Liver (tissue), 9 donors: ENCODE data around the gene PIPOX. TPM values are rescaled to one million over a fixed set of nuclear protein-coding genes. Genes with fewer than 3 reads are reported as not detected.

Source experiments
- DNase-seq: peaks from one replicate; pipeline ENCODE4 v3.0.0-alpha.2; 2017; ENCODE audit warnings: low spot score
- H3K27ac ChIP-seq, 2 donors: one replicate each; pipeline ENCODE4 v1.7.0; 2013; ENCODE audit warnings: inconsistent platforms in 2 of 2, low read length in 2 of 2, control low read depth in 1 of 2, low read depth in 1 of 2, mild to moderate bottlenecking in 1 of 2
- H3K27me3 ChIP-seq, 4 donors: one replicate each; pipeline versions ENCODE4 v1.6.1 to v1.7.0; 2013; ENCODE audit warnings: low read length in 3 of 4, inconsistent platforms in 1 of 4, mild to moderate bottlenecking in 1 of 4, moderate library complexity in 1 of 4; ENCODE audit not compliant: control insufficient read depth in 4 of 4, insufficient read depth in 4 of 4
- H3K36me3 ChIP-seq, 4 donors: one replicate each; pipeline versions ENCODE4 v1.6.1 to v1.7.0; 2013; ENCODE audit warnings: low read length in 3 of 4, mild to moderate bottlenecking in 3 of 4, low read depth in 1 of 4, moderate library complexity in 1 of 4; ENCODE audit not compliant: control insufficient read depth in 4 of 4, insufficient read depth in 3 of 4
- H3K4me1 ChIP-seq, 4 donors: one replicate each; pipeline versions ENCODE4 v1.6.1 to v1.7.0; 2013; ENCODE audit warnings: low read length in 3 of 4, mild to moderate bottlenecking in 3 of 4, moderate library complexity in 1 of 4; ENCODE audit not compliant: control insufficient read depth in 4 of 4, insufficient read depth in 4 of 4
- H3K4me3 ChIP-seq, 3 donors: one replicate each; pipeline versions ENCODE4 v1.6.1 to v1.7.0; 2013; ENCODE audit warnings: low read length in 3 of 3, control low read depth in 1 of 3, low read depth in 1 of 3, mild to moderate bottlenecking in 1 of 3
- H3K9ac ChIP-seq, 2 donors: one replicate each; pipeline ENCODE4 v1.7.0; 2013; ENCODE audit warnings: low read length in 2 of 2, mild to moderate bottlenecking in 2 of 2, moderate library complexity in 2 of 2, control low read depth in 1 of 2, low read depth in 1 of 2
- H3K9me3 ChIP-seq, 4 donors: one replicate each; pipeline versions ENCODE4 v1.6.1 to v1.7.0; 2013; ENCODE audit warnings: low read length in 3 of 4; ENCODE audit not compliant: control insufficient read depth in 4 of 4
- EGR1 ChIP-seq, 2 donors: IDR thresholded peaks; 2 replicates each; pipeline ENCODE4 v1.6.1; 2016 to 2018; ENCODE audit warnings: antibody characterized with exemption in 2 of 2, low read depth in 2 of 2
- FOXA1 ChIP-seq: IDR thresholded peaks from 2 replicates; pipeline ENCODE4 v1.6.1; 2016; ENCODE audit warnings: antibody characterized with exemption
- FOXA2 ChIP-seq: IDR thresholded peaks from 2 replicates; pipeline ENCODE4 v1.6.1; 2016; ENCODE audit warnings: antibody characterized with exemption
- GABPA ChIP-seq, 2 donors: IDR thresholded peaks in 1 of 2; conservative IDR thresholded peaks in 1 of 2; 2 replicates each; pipeline ENCODE4 v1.6.1; 2016; ENCODE audit warnings: antibody characterized with exemption in 2 of 2, mild to moderate bottlenecking in 1 of 2, moderate library complexity in 1 of 2
- HNF4A ChIP-seq, 2 donors: conservative IDR thresholded peaks; 2 replicates each; pipeline ENCODE4 v1.6.1; 2016; ENCODE audit warnings: antibody characterized with exemption in 2 of 2, mild to moderate bottlenecking in 2 of 2
- HNF4G ChIP-seq: IDR thresholded peaks from 2 replicates; pipeline ENCODE4 v1.6.1; 2016; ENCODE audit warnings: antibody characterized with exemption
- NR2F2 ChIP-seq: IDR thresholded peaks from 2 replicates; pipeline ENCODE4 v1.6.1; 2016; ENCODE audit warnings: antibody characterized with exemption
- RAD21 ChIP-seq, 2 donors: IDR thresholded peaks; 2 replicates each; pipeline ENCODE4 v1.6.1; 2016; ENCODE audit warnings: antibody characterized with exemption in 2 of 2, mild to moderate bottlenecking in 2 of 2
- RXRA ChIP-seq, 2 donors: IDR thresholded peaks; 2 replicates each; pipeline ENCODE4 v1.6.1; 2017 to 2018; ENCODE audit warnings: antibody characterized with exemption in 2 of 2, mild to moderate bottlenecking in 1 of 2
- SP1 ChIP-seq: IDR thresholded peaks from 2 replicates; pipeline ENCODE4 v1.6.1; 2018; ENCODE audit warnings: antibody characterized with exemption, mild to moderate bottlenecking
- YY1 ChIP-seq: IDR thresholded peaks from 2 replicates; pipeline ENCODE4 v1.6.1; 2016; ENCODE audit warnings: antibody characterized with exemption, mild to moderate bottlenecking
- ZBTB33 ChIP-seq: IDR thresholded peaks from 2 replicates; pipeline ENCODE4 v1.6.1; 2016; ENCODE audit warnings: antibody characterized with exemption
- WGBS: extraction: QIAGEN DNeasy Blood & Tissue Kit; methylation state at CpG from one replicate; pipeline ENCODE4 v1.1.7; 2013; 5-methylcytosine and 5-hydroxymethylcytosine counted together
- polyA plus RNA-seq, 2 donors: library from polyadenylated mRNA; stranded (reverse) in 1 of 2; unstranded in 1 of 2; fragments of 200-250 nt in 1 of 2; fragments of >200 nt in 1 of 2; fragmentation: Nextera tagmentation in 1 of 2; extraction: Ambion mirVana in 1 of 2; gene quantifications; one replicate each; pipeline versions ENCODE4 v1.2.1 to v1.2.3, GENCODE V29; 2013 to 2015
- total RNA-seq, 2 donors: library from RNA; depleted of rRNA; stranded (reverse); fragments of >200 nt; gene quantifications; one replicate each; pipeline ENCODE4 v1.2.3, GENCODE V29; 2014
- TF ChIP-seq, protein P1 (sequence below): IDR thresholded peaks from 2 replicates; pipeline ENCODE4 v1.6.1; 2016; ENCODE audit warnings: antibody characterized with exemption
- TF ChIP-seq, protein P2 (sequence below): fragments of 150-350 bp; IDR thresholded peaks from 2 replicates; pipeline ENCODE4 v1.5.1; 2017; ENCODE audit warnings: improper control_type of control experiment, low read depth, low read length; ENCODE audit not compliant: missing input control
- TF ChIP-seq, protein P3 (sequence below): IDR thresholded peaks from 2 replicates; pipeline ENCODE4 v1.6.1; 2016; ENCODE audit warnings: antibody characterized with exemption
- donor health status: healthy.
- donor health status: healthy.
- donor health status: healthy.
- donor health status: healthy.
- donor health status: healthy.

Gene PIPOX
- total and polyA plus RNA-seq, 4 donors = 19.3 to 227 (median 158) TPM

GRCh38 chr17:29076722-29077121, 33.8 kb downstream of the PIPOX start (continued):
- TF ChIP-seq ZBTB33 (no peak), FOXA2 (no peak), NR2F2 (no peak), HNF4G (no peak), RXRA (IDR thresholded peaks at IDR 0.05) (no peak)

GRCh38 chr17:29077320-29077719, 34.4 kb downstream of the PIPOX start:
- H3K27me3 ChIP-seq = no peaks in the 10 kb centered on the region
- peaks cover 0 to 4% (median 0%) of the 10 kb centered on the region in 4 donors for H3K4me1 ChIP-seq
- no peak overlapping the region for H3K27ac ChIP-seq
- H3K9me3 ChIP-seq = no peaks in the 10 kb centered on the region
- TF ChIP-seq, protein P1, sequence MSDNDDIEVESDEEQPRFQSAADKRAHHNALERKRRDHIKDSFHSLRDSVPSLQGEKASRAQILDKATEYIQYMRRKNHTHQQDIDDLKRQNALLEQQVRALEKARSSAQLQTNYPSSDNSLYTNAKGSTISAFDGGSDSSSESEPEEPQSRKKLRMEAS = no peak
- TF ChIP-seq NR2F2 = no peak
- TF ChIP-seq GABPA (IDR thresholded peaks at IDR 0.05 in 1 of 2, conservative IDR thresholded peaks at IDR 0.05 in 1 of 2) = no peak
- TF ChIP-seq HNF4G = no peak
- no peak for TF ChIP-seq RAD21 (IDR thresholded peaks at IDR 0.05)
- TF ChIP-seq, protein P2, sequence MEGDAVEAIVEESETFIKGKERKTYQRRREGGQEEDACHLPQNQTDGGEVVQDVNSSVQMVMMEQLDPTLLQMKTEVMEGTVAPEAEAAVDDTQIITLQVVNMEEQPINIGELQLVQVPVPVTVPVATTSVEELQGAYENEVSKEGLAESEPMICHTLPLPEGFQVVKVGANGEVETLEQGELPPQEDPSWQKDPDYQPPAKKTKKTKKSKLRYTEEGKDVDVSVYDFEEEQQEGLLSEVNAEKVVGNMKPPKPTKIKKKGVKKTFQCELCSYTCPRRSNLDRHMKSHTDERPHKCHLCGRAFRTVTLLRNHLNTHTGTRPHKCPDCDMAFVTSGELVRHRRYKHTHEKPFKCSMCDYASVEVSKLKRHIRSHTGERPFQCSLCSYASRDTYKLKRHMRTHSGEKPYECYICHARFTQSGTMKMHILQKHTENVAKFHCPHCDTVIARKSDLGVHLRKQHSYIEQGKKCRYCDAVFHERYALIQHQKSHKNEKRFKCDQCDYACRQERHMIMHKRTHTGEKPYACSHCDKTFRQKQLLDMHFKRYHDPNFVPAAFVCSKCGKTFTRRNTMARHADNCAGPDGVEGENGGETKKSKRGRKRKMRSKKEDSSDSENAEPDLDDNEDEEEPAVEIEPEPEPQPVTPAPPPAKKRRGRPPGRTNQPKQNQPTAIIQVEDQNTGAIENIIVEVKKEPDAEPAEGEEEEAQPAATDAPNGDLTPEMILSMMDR = no peak
- TF ChIP-seq SP1 = no peak
- no peak for TF ChIP-seq EGR1 (IDR thresholded peaks at IDR 0.05; ENCODE audit: low read depth in 2 of 2)
- no peak for TF ChIP-seq YY1
- no peak for TF ChIP-seq HNF4A (conservative IDR thresholded peaks at IDR 0.05)
- no peak overlapping the region for H3K9ac ChIP-seq
- WGBS = 95% methylated on average over 7 of the region's 7 CpGs
- H3K36me3 ChIP-seq = peaks cover 18 to 45% (median 25%) of the 10 kb centered on the region in 4 donors
- no peak overlapping the region for H3K4me3 ChIP-seq
- DNase-seq = no peak

DNA sequence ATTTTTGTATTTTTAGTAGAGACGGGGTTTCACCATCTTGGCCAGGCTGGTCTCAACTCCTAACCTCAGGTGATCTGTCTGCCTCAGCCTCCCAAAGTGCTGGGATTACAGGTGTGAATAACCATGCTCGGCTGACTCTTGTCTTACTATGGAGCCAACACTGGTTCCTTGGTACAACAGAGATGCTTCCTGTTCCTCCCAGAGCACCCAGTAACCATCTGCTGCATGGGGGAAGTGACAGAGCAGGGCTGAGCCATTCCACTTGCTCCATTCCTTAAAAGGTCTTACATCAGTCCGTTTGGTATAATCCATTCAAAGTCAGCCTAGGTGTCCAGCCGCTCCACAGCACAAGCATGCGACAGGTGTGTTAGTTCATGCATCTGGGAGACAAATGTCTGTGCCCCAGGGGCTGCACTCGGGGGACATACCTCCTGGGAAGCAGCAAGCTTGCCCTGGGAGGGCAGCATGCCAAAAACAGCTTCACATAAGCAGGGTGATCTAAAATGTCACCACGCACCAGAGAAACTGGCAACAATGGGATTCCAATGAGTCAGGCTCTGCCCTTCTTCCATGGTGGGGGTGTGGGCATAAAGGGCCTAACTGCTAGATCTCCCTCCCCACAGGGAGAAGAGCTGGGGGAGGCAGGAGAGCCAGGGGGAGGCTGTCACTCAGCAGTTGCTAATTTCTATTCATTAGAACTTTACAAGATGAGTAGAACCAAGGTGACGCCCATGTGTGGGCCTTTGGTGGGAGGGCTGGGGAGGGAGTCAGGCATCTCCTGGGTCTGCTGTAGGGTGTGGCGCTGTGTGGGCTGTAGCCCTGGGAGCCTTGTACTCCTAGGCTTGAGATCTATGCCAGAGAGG, 35.5 kb downstream of the PIPOX start:
- Histone ChIP-seq H3K36me3 (peaks cover 23 to 51% (median 29%) of the 10 kb centered on the region in 4 donors), H3K27me3 (no peaks in the 10 kb centered on the region), H3K9me3 (no peaks in the 10 kb centered on the region), H3K4me1 (peaks cover 0 to 4% (median 0%) of the 10 kb centered on the region in 4 donors), H3K27ac (no peak overlapping the region), H3K4me3 (no peak overlapping the region), H3K9ac (no peak overlapping the region)
- 92% methylated on average over 9 of the region's 9 CpGs for WGBS
- no peak for DNase-seq
- TF ChIP-seq, protein P2 = no peak
- TF ChIP-seq GABPA (IDR thresholded peaks at IDR 0.05 in 1 of 2, conservative IDR thresholded peaks at IDR 0.05 in 1 of 2) = no peak
- TF ChIP-seq FOXA2 = no peak
- TF ChIP-seq, protein P3, sequence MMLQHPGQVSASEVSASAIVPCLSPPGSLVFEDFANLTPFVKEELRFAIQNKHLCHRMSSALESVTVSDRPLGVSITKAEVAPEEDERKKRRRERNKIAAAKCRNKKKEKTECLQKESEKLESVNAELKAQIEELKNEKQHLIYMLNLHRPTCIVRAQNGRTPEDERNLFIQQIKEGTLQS = no peak
- TF ChIP-seq HNF4G = no peak
- TF ChIP-seq ZBTB33 = no peak
- TF ChIP-seq, protein P1 = no peak
- no peak for TF ChIP-seq FOXA1
- no peak for TF ChIP-seq YY1
- TF ChIP-seq EGR1 (IDR thresholded peaks at IDR 0.05; ENCODE audit: low read depth in 2 of 2) = no peak
- no peak for TF ChIP-seq SP1
- no peak for TF ChIP-seq NR2F2
- TF ChIP-seq RXRA (IDR thresholded peaks at IDR 0.05) = no peak
